CD4-positive, alpha-beta T cell treated with Interferon alpha-2 for 1 hour (primary cell): ENCODE results near the gene TTC12.

Experiments
- DNase-seq, 2 donors: peaks; one replicate each; pipeline ENCODE4 v3.0.0-alpha.2; 2020 to 2022

The TTC12 gene

GRCh38 chr11:113332023-113332422, 17.6 kb downstream of the TTC12 start:
- no peak for DNase-seq

- DNase-seq = no peak
Observed at GRCh38 chr11:113332638-113333329, 18.4 kb downstream of the TTC12 start.

DNA sequence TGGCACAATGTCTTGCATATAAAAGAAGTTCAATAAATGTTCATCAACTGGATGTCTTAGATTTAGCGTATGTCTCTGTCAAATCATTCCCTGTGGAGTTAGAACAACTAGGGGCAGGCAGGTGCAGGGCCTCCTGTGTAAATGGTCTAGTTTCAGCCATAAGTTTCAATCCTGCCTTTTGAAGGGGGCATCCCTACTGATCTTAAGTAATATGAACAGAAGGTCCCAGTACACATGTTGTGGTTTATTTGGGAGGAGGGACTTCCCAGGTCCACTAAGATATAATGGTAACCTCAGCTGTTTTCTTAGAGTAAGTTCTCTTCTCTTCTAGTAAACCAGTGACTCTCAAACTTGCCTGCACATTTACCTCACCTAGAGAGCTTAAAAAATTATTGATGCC, 19.8 kb downstream of the TTC12 start:
- DNase-seq = no peak

- no peak for DNase-seq
Observed at GRCh38 chr11:113338730-113339129, 24.3 kb downstream of the TTC12 start.

DNA sequence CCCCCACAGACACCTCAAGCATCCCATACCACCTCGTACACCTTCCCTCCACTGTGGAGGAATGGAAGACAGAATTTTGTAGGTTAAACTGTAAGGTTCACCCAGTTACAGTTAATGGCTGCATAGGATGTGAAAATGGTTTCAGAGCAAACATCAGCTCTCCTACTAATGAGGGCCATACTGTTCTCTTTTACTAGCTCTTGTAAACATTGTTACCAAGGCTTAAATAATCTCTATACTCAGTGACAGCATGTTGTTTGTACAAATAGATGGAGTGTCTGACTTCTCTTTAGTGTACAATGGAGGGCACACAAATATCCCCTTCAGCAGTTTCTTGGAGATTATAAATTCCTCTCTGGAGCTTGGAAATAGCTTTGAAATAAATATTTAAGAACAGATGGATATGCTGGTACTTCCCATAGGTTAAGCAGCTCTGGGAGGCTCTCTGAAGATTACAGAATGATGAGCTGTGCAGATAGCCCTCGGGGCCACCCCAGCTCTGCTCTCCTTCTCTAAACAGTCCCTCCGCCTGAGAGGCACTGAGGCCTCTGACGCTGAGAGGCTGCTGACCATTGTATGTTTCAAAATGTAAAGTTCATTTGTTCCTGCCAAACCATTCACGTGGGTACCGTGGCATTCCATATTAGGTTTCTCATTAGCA, 25.7 kb downstream of the TTC12 start:
- DNase-seq = no peak

DNA sequence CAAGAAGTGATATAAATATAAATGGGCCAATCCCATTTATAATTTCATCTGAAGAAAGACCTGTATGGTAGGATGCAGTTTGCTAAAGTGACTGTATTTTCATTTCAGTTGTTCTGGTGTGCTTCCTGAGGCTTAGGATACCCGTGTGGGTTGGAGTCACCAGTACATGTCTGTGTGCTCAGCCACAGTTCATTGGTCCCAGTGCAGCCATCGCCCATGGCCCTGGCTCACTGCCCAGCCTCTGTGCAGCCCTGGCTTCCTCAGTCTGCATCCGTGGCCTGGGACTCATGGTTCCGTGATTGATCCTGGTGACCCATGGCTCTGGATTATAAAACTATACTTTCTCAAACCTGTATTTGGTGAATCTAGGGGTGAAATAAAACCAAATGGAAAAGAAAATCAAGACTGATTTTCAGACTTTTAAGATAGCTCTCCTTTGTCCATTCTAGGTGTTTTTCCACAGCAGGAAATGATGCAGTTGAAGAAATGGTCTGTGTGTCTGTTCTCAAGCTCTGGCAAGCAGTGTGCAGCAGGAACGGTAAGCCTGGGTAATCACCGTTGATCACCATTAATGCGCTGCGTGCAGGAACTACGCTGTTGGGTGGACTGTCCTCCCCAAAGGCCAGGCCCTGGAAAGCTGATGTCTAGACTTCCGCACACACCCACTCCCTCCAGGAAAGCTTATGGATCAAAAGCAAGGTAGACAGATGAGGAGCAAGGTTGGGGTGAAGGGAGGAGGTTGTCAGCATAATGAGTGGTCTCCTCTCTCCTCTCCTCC, 27.2 kb downstream of the TTC12 start:
- no peak for DNase-seq

GRCh38 chr11:113345978-113346377, 31.6 kb downstream of the TTC12 start:
- DNase-seq = no peak

DNA sequence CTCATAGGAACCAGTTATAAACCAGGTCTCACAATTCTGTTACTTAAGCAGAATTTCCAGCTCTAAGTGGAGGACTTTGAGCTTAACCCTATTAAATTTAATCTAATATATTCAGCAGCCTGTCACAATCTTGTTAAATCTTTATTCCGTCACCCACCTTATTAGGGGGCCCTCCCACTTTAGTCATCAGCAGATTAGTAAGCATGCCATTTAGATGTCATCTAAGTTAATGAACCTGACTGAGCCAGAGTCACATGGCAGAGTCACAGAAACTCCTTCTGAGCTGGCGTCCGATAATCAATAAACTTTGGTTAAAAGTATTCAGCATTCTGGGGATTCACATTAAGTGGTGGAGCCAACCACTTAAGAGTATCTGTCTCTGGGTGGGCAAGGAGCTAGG, 35.1 kb downstream of the TTC12 start:
- DNase-seq = no peak

DNA sequence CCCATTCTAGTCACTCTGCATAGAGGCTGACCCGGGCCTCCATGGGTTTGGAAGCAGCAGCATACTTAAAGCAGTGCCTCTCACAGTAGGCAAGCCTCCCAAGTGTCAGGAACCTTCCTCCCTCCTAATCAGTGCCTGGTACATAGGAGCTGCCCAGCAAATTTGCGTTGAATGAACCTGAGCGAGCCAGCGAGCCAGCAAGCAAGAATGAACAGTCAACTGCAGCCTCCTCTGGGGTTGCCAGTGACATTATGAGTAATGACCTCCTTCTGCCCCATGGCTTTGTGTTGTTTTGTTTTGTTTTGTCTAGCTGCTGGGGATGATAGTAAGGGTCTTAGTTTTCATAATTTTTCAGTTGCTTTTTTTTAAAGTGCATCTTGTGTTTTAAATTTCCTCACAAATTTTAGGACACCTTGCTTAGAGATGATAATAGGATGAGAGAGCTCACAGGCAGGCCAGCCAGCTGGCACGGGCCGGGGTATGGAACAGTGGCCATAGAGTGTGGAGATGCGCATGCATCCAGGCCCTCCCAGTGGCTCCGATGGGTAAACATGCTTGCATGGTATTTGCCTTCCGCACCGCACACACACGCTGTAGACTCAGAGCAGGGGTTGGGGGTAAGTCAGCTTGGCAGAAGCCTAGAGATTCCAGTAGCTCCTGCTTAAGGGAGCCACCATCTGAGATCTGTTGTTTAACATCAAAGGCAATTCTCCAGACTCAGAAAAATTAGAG, 36.1 kb downstream of the TTC12 start:
- DNase-seq = no peak

GRCh38 chr11:113351068-113351450, 36.7 kb downstream of the TTC12 start:
- DNase-seq = no peak

DNA sequence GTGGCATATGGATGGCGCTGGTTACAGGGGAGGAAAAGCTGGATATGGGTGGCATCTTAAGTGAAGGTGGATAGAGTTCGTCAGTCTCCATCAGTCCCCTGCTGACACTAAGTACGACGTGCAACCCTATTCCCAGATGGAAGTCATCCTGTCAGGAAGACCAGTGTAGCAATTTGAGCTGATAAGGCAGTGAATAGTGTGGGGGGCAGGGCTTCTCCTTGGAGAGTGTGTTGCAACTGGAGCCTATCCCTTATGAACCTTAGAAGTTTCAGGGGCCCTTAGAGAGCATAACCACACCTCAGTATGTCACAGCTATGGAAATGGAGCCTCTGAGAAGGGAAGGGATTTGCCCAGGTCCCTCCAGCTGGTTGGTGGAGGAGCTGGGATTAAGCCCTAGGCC, 37.1 kb downstream of the TTC12 start:
- DNase-seq = no peak

- DNase-seq = no peak
Observed at GRCh38 chr11:113356203-113356602, 41.8 kb downstream of the TTC12 start.

- no peak for DNase-seq
Observed at GRCh38 chr11:113363406-113363805, 49.0 kb downstream of the TTC12 start.

- no peak for DNase-seq
Observed at GRCh38 chr11:113363996-113364641, 49.7 kb downstream of the TTC12 start.

DNA sequence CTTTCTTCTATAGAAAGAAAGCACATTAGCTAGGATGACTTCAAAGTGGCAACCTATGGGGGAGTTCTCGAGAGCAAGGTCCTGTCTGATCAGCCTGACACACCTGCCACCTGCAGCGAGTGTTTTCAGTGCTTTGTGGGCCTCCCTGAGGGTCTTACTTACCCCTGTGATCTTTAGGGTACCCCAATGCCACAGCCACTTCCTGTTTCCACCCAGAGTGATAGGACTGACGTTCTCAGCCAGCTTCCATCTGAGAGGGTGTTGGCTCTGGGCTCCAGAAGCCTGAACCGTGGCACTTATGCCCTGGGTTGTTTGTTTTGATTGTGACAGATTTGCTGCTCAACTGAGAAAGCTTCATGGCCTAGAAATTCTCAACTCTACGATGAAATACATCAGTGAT, 51.5 kb downstream of the TTC12 start:
- DNase-seq = no peak

- DNase-seq = no peak
Observed at GRCh38 chr11:113369411-113369810, 55.0 kb downstream of the TTC12 start.

- DNase-seq = no peak
Observed at GRCh38 chr11:113370634-113371033, 56.3 kb downstream of the TTC12 start.

DNA sequence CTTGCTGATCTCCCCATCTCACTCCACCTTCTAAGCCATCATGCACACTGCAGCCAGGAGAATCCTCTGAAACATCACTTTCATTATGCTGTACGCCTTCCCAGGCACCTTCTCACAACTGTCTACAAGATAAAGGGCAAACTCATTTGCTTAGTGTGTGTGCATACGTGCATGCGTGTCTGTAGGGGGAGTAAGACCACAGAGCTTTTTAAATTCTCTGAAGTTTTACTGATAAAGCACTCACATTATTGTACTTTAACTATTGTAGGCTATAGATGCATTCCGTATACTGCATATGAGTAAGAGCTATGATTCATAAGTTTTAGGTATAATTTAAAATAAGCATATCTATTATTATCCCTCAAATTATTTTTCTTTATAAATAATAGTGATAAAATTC, 57.9 kb downstream of the TTC12 start:
- no peak for DNase-seq

DNA sequence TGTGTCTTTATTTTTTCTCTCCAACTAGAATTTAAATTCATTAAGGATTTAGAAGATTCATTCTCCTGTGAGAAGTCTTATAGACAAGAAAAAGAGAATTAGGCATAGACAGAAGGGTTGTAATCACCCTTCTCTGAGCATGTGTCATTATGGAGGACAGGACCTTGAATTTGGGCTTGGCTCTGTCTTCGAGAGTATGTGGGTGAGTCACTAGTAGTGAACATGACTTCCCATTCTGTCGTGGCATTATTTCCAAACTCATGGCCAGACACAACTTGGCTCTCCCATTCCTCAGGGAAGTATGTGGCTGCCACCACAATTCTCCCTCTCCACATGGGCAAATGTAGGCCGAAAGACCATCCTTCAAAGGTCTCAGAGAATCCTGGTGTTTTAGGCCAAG, 58.9 kb downstream of the TTC12 start:
- DNase-seq = no peak

DNA sequence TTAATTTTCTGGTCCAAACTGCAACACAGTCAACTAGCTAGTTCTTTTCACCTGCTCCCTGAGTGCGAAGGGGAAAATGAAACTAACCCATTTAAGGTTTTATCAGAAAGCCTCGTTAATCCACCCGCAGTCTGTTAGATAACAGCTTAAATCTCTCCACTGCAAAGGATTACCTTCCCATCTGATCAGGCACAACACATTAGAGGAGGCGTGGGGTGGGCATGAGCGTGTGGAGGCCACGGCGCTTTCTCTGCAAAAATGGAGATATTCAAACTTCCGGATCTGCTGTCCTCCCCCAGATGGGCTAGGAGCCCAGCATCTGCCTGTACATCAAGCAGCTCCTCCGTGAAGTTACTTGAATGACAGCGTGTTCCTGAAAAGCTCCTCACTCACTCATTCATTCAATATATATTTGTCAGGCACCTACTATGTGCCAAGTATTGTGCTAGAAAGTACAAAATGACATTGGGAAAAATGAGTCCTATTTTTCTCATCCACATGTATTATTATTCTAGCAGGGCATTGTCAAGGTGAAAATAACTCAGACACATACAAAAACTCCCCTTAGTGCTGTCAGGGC, 59.7 kb downstream of the TTC12 start:
- no peak for DNase-seq

DNA sequence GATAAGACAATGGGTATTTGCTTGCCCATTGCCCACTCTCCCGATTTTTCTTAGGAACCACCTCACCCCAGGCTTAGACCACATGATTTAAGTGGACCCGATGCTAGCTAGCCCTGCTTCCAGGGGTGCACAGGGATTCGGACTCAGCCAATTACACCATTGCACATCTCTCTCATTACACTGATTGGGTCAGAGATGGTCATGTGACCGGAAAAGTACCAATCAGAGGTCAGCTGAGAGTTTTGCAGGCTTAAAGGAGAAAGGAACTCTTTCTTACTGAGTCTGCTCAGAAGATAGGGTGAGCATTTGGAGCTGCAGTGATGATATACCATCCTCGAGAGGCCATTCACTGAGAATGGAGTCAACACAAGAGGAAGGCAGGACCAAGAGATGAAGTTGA, 61.0 kb downstream of the TTC12 start:
- no peak for DNase-seq

- DNase-seq = peak; percentile 5 to 28
Observed at GRCh38 chr11:113376156-113376555, 61.8 kb downstream of the TTC12 start.
